Limb (tissue), 2 donors: ENCODE data around the gene EIF4H.
"Not testable (repeated sequence)": the region's sequence is repeated elsewhere in the genome, so short reads cannot be mapped to it uniquely, and the experiment has no call there.

Source experiments
- DNase-seq, 2 donors: peaks; one replicate each; pipeline ENCODE4 v3.0.0-alpha.2; 2016; ENCODE audit errors: extremely low spot score in 2 of 2

Gene EIF4H

DNA sequence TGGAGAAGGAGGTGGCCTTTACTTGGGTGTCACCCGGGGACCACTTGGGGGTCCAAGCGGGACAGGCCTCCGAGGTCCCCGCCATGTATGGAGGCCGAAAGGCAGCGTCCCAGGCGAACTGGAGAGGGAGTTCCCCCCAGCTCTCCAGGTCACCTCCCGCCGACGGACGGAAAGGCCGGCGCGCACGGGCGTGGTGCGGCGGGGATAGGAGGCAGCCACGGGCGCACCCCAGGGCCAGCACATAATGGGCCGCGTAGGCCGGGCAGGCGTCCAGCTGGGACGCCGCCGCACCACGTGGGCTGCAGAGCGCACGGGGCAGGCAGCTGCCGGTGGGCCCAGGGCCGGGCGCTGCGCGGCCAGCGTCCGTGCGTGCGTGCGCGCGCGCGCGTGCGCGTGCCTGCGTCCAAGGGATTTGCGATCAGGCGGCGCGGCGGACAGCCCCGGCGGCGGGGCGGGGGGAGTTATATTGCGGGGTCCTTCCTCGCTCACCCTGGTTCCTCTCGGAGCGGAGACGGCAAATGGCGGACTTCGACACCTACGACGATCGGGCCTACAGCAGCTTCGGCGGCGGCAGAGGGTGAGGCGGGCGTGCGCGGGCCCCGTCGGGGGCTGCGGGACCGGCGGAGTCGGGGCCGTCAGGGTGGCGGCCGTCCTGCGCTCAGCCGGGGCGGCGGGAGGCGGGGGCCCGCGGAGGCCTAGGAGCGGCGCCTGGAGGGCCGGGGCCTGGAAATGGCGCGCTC lies at the start of gene EIF4H:
TSS of gene EIF4H (plus strand) at position 491 of the 740 bp plus-strand sequence. CDS start at position 519, 28 bp downstream.
- DNase-seq = peak; percentile 96 to 99

DNA sequence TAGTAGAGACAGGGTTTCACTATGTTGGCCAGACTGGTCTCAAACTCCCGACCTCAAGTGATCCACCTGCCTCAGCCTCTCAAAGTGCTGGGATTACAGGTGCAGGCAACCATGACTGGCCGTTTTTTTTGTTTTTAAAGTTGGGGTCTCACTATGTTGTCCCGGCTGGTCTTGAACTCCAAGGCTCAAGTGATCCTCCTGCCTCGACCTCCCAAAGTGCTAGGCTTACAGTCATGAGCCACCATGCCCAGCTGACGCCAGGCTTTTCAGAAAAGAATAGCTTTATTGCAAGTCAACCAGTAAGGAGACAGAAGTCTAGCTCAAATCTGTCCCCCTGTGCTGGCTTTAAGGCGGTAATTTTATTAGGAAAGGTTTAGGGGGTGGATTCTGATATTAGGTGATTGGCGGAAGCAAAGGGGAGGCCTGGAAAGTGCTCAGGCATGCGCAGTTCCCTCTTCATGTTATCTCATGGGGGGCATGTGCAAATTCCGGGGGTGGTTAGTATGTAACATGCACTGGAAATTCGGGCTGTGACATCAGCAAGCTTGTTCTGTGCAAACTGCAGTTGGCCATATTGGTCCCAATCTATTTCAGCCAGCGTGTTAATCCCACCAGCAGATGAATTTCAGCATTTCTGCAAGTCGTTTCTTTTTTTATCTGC lies 47.8 kb upstream of the EIF4H start:
- DNase-seq = no peak

DNA sequence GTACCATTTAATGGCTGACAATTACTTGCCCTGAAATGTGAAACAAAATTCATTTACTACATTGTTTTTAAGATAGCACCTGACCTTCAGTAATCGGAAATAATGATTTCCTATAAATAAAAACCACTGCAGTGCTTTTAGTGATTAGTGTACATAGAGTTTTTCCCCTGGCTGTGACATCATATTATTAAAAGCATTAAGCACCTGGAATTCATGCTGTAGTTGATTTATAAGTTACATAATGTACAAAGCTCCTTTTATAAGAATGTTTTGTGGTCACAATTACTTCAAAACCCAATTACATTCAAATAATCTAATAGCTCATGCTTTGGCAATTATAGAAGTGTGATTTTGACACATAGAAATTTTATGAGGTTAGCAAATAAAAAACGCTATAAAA lies 44.3 kb upstream of the EIF4H start:
- DNase-seq = no peak

DNA sequence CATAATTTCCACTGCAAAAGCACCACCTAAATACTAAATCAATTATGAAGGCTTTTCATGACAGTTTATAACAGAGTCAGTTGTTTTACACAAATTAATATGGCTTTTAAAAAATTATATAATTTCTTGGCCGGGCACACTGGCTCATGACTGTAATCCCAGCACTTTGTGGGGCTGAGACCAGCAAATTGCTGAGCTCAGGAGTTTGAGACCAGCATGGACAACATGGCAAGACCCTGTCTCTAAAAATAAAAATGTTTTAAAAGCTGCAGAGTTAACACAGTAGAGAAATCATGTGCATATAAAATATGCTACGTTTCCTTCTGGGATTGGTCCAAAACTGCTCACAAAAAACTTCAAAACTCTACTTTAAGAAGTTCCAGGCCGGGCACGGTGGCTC lies 43.6 kb upstream of the EIF4H start:
- peak in 1 of 2 donors; percentile 7 for DNase-seq

DNA sequence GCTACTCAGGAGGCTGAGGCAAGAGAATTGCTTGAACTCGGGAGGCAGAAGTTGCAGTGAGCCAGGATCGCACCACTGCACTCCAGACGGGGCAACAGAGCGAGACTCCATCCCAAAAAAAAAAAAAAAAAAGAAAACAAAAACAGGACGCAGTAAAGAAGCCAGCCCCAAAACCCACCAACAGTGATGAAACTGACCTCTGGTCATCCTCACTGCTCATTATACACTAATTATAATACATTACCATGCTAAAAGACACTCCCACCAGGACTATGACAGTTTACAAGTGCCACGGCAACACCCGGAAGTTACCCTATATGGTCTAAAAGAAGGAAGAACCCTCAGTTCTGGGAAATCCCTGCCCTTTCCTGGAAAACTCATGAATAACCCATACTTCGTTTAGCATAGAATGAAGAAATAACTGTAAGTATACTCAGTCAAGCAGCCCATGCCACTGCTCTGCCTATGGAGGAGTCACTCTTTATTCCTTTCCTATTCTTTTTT lies 40.0 kb upstream of the EIF4H start:
- DNase-seq = no peak

DNA sequence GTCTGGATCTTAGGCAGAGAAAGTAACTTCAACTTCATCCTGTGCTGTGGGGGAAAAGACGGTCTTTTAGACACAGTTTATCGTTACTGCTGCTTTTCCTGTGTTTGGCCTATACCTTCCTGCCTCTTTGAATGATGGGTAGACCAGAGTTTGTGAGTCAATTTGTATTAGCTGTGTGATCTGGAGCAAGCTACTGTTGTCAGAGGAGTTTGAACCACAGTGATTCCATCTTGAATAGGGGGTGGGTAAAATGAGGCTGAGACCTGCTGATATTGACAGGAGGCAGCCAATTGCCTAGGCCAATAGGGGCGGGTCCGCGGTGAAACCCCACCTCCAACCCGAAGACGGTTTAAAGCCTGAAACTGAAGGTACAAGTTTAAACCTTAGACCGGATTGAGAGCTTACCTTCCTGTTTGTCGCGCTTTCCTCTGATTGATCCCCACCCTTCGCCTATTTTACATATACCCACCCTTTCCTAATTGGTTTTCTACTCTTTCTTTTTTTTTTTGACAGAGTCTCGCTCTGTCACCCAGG lies 35.8 kb upstream of the EIF4H start:
- DNase-seq = no peak

DNA sequence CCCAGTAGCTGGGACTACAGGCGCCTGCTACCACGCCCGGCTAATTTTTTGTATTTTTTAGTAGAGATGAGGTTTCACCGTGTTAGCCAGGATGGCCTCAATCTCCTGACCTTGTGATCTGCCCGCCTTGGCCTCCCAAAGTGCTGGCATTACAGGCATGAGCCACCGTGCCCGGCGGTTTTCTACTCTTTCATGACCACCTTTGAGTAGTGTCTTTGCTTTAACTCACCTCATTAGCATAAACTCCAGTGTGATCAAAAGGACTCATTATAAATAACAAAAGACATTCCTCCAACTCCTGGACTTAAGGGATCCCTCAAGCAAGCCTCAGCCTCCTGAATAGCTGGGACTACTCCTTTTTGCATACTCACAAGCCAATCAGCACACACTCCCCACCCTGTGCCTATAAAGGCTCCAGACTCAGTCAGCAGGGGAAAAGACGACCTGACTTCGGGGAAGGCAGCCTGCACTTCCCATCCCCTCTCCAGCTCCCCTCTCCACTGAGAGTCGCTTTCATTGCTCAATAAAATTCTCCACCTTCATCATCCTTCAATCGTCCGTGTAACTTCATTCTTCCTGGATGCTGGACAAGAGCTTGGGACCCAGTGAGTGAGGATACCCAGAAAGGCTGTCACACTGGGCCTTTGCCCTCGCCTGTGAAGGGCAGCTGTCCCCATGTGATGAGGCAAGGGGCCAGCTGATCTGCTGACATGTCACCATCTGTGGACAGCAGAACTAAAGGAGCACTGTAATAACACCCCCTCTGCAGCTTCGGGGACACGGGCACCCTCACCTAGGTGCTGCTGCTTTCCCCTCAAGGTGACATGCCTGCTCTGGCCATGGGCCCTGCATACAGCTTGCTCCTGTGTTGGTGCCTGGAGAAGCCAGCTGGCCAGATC lies 35.0 kb upstream of the EIF4H start:
- DNase-seq = no peak

DNA sequence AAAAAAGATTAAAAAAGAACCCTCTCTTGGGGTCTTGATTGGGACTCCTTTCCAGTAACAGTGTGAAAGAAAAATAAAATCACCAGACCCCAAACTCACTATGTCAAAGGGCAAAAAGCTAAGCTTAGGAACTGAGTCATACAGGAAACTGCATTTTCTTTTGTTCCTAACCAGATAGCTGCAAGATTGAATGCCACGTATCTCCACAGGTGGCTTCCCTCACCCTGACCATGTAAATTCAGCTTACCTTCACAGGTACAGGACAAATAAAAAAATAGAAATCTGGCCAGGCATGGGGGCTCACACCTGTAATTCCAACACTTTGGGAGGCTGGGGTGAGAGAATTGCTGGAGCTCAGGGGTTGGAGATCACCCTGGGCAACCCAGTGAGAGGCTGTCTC lies 32.5 kb upstream of the EIF4H start:
- DNase-seq = no peak

DNA sequence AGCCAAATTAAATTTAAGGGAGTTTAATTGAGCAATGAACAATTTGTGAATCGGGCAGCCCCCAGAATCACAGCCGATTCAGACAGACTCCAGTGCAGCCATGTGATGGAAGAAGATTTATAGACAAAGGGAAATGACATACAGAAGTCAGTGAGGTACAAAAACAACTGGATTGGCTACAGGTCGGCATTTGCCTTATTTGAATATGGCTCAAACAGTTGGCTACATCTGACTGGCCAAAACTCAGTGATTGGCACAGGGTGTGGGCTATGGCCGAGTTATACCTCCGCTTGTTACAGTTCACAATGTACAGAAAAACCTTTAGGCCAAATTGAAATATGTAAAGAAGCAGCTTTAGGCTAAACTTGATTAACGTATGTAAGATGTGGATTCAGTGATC lies 30.8 kb upstream of the EIF4H start:
- no peak for DNase-seq

DNA sequence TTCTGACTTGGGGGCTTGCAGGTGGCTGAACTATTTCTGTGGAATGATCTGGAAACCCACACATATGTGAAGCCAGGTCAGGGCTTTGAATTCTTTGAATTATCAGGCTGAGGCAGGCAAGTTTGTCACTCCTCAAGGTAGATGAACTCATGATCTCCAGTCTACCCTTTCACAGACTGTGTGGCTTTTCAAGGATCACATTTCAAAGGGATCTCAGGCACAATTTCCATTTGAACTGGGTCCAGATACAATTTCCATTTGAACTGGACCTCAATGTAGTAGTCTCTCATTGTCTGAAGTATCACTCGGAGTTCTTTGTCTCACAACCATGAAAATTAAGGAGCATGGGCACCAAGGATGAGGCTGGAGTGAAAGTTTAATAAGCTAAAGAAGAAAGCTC lies 25.7 kb upstream of the EIF4H start:
- no peak for DNase-seq

DNA sequence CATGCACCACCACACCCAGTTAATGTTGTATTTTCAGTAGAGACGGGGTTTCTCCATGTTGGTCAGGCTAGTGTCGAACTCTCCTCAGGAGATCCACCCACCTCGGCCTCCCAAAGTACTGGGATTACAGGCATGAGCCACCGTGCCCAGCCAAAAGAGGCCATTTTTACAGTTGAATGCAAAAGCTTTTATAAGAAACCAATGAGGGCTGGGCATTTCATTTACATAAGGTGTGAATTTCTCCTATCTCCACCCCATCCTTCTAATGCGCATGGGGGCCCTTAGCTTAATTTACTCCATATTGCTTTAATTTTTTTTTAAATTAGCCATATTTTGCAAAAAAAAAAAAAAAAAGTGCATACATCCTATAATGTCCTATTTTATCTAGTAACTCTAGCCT lies 25.1 kb upstream of the EIF4H start:
- DNase-seq = no peak

DNA sequence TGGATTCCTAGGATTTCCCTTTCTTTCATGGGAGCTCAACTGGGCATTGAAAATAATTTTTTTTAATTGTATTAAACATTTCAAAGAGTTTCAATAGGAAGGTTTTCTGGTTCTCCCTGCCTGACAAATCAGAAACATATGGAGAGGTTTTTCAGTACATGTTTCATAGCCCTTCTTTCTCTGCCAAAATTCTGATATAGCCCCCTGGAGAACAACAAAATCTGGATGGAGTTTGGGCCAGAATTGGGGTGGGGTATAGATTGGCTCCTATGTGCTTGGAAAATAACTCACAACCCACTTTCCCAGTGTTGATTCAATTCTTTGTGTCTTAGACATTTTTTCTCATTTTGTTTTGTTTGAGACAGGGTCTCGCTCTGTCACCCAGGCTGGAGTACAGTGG lies 24.6 kb upstream of the EIF4H start:
- DNase-seq = peak; percentile 47 to 58

DNA sequence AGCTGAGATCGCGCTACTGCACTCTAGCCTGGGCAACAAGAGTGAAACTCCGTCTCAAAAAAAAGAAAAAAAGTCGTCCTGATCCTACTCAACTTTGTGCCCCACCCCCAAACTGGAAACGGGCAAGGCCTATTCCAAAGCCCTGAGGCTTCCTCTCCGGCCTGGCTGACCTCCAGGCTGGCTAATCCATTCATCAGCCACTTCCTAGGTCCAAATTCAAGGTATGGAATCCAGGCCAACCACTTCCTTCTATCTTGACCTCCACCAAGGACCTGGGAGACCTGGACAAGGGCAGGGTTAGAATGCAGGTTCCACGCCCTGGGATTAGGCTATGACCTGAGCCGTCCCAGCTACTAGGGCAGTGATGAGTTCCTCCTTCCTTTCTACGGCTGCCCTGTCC lies 20.4 kb upstream of the EIF4H start:
- no peak for DNase-seq

DNA sequence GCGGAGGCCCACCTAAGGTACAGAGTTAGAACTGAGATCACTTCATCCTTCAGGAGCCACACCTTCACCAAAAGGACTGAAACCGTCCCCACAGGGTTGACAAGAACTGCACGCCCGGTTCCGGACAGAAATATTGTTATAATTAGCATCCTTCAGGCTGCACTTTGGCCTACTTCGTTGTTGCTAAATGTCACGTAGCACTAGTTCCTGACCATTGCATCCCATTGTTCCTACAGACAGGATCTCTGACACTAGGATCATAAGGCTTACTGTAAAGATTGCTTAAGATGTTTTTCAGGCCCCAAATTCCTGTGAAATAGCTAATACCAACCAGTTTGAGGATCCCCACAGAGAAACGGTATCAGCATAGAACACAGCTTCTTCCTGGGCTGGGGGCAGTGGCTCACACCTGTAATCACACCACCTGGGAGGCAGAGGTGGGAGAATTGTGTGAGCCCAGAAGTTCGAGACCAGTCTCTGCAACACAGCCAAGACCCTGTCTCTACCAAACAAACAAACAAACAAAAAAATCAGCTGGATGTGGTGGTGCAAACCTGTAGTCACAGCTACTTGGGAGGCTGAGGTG lies 18.3 kb upstream of the EIF4H start:
- no peak for DNase-seq

DNA sequence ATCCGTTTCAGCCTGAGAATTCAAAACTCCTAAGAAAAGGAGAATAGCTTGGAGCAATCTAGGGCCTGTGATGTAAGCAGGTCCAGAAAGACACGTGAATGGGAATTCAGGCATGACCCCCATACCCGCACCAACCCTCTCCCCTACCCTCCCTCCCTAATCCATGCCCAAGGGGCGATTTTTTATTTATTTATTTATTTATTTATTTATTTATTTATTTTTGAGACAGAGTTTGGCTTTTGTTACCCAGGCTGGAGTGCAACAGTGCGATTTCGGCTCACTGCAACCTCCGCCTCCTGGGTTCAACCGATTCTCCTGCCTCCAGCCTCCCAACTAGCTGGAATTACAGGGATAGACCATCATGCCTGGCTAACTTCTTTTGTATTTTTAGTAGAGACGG lies 16.6 kb upstream of the EIF4H start:
- no peak for DNase-seq

DNA sequence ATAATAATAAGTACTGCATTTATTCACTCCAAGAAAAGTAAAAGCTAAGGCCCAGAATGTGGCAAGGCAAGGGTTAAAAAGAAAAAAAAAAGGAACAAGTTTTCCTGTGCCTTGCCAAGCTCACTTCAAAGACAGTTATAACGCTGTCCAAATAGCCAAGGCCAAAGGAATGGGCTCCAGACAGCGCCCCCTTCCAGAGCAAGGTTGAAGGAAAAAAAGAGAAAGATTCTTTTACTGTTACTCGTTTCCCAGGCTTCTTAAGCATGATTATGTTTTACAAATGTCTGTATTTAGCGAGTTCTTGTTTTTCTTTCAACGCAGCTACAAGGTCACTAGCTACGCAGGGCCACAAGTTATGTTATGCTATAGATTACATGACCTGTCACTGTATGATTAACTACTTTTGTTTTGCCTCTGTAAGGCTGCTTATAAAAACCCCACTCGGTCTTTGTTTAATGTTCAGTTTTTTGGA lies 9.1 kb upstream of the EIF4H start:
- DNase-seq = no peak

DNA sequence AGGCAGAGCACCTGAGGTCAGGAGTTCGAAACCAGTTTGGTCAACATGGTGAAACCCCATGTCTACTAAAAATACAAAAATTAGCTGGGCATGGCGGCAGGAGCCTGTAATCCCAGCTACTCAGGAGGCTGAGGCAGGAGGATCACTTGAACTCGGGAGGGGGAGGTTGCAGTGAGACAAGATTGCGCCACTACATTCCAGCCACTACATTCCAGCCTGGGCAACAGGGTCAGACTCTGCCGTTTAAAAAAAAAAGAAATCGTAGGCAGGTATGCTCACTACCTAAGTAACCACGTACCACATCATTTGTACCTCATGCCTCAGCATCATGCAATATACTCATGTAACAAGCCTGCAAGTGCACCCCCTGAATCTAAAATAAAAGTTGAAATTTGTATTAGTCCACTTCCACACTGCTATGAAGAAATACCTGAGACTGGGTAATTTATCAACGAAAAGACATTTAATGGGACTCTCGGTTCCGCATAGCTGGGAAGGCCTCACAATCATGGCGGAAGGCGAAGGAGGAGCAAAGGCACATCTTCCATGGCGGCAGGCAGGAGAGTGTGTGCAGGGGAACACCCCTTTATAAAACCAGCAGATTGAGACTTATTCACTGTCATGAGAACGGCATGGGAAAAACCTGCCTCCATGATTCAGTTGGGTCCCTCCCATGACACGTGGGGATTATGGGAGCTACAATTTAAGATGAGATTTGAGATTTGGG lies 8.1 kb upstream of the EIF4H start:
- no peak for DNase-seq

DNA sequence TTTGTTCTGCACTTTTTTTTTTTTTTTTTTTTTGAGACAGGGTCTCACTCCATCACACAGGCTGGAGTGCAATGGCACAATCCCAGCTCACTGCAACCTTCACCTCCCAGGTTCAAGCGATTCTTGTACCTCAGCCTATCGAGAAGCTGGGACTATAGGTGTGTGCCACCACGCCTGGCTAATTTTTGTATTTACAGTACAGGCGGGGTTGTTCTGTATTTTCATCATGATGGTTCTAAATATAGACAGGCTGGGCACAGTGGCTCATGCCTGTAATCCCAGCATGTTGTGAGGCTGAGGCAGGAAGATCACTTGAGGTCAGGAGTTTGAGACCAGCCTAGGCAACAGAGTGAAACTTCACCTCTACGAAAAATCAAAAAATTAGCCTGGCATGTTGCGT lies 6.8 kb upstream of the EIF4H start:
- not testable (repeated sequence) for DNase-seq

DNA sequence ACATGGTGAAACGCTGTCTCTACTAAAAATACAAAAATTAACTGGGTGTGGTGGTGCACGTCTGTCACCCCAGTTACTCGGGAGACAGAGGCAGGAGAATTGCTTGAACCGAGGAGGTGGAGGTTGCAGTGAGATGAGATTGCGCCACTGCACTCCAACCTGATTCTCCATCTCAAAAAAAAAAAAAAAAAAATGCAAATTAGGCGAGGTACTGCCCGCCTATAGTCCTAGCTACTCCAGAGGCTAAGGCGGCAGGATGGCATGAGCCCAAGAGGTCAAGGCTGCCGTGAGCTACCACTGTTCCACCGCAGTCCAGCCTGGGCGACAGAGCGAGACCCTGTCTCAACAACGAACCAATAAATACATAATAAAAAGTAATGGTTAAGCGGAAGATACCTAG lies 1.1 kb upstream of the EIF4H start:
- DNase-seq = no peak

DNA sequence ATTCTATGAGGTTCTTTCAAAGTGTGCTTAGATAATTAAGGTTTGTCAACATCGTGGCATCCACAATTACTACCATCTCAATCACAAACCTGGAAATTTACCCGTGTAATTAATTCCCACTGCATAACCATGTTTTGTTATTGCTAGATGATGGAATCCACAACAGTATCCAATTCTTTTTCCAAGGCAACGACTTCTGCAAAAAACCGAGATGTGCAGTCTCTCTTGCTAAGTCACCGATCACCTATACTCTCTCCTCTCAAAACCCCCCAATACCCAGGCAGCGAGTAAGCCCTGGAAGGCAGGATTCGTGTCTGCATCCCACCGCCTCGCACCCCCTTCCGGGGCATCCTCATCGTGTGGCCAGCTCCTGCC lies 678 bp upstream of the EIF4H start:
- peak in 1 of 2 donors; percentile 15 for DNase-seq
